ENCODE data around the gene SORD. TPM values are rescaled to one million over a fixed set of nuclear protein-coding genes. Genes with fewer than 3 reads are reported as not detected.

The SORD gene
- total RNA-seq, 1 donor from 2014 or later = 54.8 TPM

DNA sequence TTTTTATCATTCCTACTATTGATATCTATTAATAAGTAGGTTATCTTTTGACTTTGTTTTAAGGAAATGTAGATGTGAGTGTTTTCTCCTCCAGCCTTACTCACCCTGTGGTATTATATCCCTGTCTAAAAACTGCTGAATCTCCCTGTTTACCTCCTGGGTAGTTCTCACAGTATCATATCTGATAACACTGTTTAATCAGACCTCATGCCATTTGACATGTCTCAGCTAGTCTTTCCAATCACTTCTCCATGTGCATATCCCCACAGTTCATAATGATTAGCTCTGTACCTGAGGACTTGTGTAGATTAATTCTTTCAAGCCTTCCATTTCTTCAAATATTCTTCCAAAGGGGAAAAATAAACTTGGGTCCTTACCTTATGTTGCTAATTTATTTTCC lies 60.2 kb downstream of the SORD start:
- DNase-seq (ENCODE audit: low read depth, low spot score) = no peak
- no peak overlapping the region for H3K27ac Mint-ChIP-seq (ENCODE audit: unreplicated experiment)
- no peaks in the 10 kb centered on the region for H3K4me1 Mint-ChIP-seq
- H3K36me3 Mint-ChIP-seq (ENCODE audit: low read depth) = no peaks in the 10 kb centered on the region
- no peak overlapping the region for H3K4me3 Mint-ChIP-seq
- TF ChIP-seq, protein P1, sequence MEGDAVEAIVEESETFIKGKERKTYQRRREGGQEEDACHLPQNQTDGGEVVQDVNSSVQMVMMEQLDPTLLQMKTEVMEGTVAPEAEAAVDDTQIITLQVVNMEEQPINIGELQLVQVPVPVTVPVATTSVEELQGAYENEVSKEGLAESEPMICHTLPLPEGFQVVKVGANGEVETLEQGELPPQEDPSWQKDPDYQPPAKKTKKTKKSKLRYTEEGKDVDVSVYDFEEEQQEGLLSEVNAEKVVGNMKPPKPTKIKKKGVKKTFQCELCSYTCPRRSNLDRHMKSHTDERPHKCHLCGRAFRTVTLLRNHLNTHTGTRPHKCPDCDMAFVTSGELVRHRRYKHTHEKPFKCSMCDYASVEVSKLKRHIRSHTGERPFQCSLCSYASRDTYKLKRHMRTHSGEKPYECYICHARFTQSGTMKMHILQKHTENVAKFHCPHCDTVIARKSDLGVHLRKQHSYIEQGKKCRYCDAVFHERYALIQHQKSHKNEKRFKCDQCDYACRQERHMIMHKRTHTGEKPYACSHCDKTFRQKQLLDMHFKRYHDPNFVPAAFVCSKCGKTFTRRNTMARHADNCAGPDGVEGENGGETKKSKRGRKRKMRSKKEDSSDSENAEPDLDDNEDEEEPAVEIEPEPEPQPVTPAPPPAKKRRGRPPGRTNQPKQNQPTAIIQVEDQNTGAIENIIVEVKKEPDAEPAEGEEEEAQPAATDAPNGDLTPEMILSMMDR (conservative IDR thresholded peaks at IDR 0.05) = no peak
- peaks cover 22% of the 10 kb centered on the region for H3K27me3 Mint-ChIP-seq (ENCODE audit: low read depth)
- H3K9me3 Mint-ChIP-seq = no peaks in the 10 kb centered on the region

DNA sequence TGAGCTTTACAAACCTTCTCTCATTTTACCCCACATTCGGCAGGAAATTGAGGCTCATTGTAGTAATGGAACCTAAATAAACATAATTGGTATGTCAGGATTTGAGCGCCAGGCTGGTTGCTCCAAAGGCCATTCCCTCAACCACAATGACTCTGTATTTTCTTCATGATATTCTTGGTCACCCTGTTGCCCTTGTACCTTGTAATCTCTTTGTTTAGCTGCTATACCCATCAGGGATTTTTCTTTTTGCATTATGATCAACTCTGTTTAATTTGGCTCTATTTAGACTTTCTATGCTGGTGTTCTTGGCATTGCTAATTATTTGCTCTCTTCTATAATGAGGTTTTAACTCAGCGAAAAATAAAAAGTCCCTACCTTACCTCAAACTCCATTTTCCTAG lies 61.2 kb downstream of the SORD start:
- no peak overlapping the region for H3K27ac Mint-ChIP-seq (ENCODE audit: unreplicated experiment)
- H3K4me3 Mint-ChIP-seq = no peak overlapping the region
- peaks cover 27% of the 10 kb centered on the region for H3K27me3 Mint-ChIP-seq (ENCODE audit: low read depth)
- TF ChIP-seq, protein P1 (conservative IDR thresholded peaks at IDR 0.05) = no peak
- DNase-seq (ENCODE audit: low read depth, low spot score) = no peak
- H3K36me3 Mint-ChIP-seq (ENCODE audit: low read depth) = no peaks in the 10 kb centered on the region
- no peaks in the 10 kb centered on the region for H3K4me1 Mint-ChIP-seq
- no peaks in the 10 kb centered on the region for H3K9me3 Mint-ChIP-seq

DNA sequence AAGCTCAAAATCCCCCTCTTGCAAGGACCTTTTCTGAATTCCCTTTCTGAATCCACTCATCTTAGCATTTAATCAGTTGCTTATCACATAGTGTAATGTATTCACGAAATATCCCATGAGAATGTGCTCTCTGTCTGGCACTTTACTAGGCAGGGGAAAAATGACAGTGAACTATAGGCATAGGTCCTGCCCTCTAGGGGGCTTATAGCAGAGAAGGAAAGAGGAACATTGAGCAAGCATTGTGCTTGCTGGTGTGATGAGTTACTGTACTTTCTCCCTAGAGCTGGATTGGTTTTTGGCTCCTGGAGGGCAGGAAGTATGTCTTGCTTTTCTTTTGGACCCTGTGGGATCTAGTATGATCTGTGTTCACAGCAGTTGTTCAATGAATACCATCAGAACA lies 64.5 kb downstream of the SORD start:
- Mint-ChIP-seq H3K9me3 (no peaks in the 10 kb centered on the region), H3K27ac (ENCODE audit: unreplicated experiment) (no peak overlapping the region), H3K4me3 (no peak overlapping the region), H3K36me3 (ENCODE audit: low read depth) (no peaks in the 10 kb centered on the region), H3K4me1 (no peaks in the 10 kb centered on the region), H3K27me3 (ENCODE audit: low read depth) (peaks cover 51% of the 10 kb centered on the region)
- TF ChIP-seq, protein P1 (conservative IDR thresholded peaks at IDR 0.05) = no peak
- DNase-seq (ENCODE audit: low read depth, low spot score) = no peak

DNA sequence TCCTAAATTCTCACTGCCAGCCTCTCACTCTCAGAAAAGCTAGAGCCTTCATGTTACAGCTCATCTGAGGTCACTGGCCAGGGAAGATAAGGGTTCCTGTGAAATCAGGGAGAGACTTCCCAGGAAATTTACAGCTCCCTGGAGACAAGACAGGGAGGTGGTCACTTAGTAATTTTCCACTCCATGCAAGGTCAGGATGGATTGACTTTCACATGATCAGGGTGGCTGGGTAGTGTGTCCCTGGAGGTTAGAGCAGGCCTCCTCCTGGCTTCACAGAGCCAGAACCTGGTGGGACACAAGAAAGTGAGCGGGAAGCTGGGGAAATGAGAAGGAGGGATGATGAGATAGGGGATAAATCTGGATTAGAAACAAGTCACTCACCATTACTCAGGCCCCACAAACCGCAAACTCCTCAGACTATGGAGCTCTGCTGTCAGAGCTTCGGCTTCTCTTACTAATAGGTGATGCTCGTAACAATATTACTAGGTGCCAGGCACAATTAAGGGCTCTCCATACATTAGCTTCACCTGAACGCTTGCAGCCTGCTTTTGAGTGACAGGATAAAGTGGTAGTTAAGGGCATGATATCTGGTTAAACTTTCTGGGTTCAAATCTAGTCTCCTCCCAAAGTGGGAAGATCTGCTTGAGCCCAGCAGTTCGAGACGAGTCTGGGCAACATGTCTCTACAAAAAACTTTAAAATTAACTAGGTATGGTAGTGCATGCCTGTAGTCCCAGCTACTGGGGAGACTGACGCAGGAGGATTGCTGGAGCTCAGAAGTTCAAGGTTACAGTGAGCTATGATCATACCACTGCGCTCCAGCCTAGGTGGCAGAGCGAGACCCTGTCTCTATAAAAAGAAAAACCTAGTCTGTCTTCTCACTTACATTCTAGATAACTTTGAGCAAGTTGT lies 66.1 kb downstream of the SORD start:
- no peaks in the 10 kb centered on the region for H3K36me3 Mint-ChIP-seq (ENCODE audit: low read depth)
- TF ChIP-seq, protein P1 (conservative IDR thresholded peaks at IDR 0.05) = no peak
- no peaks in the 10 kb centered on the region for H3K9me3 Mint-ChIP-seq
- peaks cover 51% of the 10 kb centered on the region for H3K27me3 Mint-ChIP-seq (ENCODE audit: low read depth)
- H3K27ac Mint-ChIP-seq (ENCODE audit: unreplicated experiment) = no peak overlapping the region
- H3K4me1 Mint-ChIP-seq = no peaks in the 10 kb centered on the region
- DNase-seq (ENCODE audit: low read depth, low spot score) = no peak
- H3K4me3 Mint-ChIP-seq = no peak overlapping the region

DNA sequence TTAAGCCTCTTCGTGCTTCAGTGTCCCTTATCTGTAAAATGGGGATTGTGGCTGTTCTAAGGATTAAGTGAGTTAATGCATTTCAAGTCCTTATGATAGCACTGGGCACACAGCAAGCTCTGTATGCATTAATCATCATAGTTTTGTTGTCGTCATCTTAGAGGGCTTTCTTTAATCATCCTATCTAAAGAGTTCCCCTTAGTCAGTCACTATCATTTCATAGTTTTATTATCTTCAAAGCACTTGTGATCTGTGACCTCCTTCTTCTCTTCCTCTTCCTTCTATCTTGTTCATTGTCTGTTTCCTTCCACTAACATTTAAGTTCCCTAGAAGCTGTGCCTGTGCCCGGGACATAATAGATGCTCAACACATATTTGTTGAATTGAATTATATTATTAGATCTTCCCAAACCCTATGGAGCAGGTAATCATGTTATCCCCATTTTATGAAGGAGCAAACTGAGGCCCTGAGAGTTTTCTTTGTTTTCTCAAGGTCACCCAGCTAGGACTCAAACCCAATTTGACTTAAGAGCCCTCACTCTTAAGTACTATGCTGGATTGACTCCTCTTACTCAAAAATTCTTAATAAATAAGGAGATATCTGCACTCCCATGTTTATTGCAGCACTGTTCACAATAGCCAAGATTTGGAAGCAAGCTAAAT lies 66.8 kb downstream of the SORD start:
- Mint-ChIP-seq H3K4me1 (no peaks in the 10 kb centered on the region), H3K27ac (ENCODE audit: unreplicated experiment) (no peak overlapping the region), H3K9me3 (no peaks in the 10 kb centered on the region), H3K4me3 (no peak overlapping the region), H3K36me3 (ENCODE audit: low read depth) (no peaks in the 10 kb centered on the region), H3K27me3 (ENCODE audit: low read depth) (peaks cover 47% of the 10 kb centered on the region)
- no peak for DNase-seq (ENCODE audit: low read depth, low spot score)
- TF ChIP-seq, protein P1 (conservative IDR thresholded peaks at IDR 0.05) = no peak
